HepG2 (cell line): ENCODE data around the gene NEK11. TPM values are rescaled to one million over a fixed set of nuclear protein-coding genes. Genes with fewer than 3 reads are reported as not detected.

Source experiments
- ATAC-seq: fragments of 200-7000 bp; cut with Tn5 transposase; 3 replicates; pipeline ENCODE4 v1.9.1; 2020; ENCODE audit warnings: mild to moderate bottlenecking, moderate library complexity
- BruUV-seq: library from RNA; stranded (reverse); fragments of 400-500 nt; replicated peaks from 2 replicates; lab custom pipeline; 2021; lab: Mats Ljungman, UMichigan
- CTCF ChIA-PET: fragments of 300-600 bp; formaldehyde crosslinking; extraction: SDS; loops from one replicate; lab custom pipeline; 2021; ENCODE audit warnings: low total read pairs, inconsistent platforms, low intra/inter-chr PET ratio; lab: Yijun Ruan, JAX
- POLR2A ChIA-PET: fragments of 350-600 bp; sonication (Branson Sonifier 250); formaldehyde crosslinking; loops from one replicate; lab custom pipeline; 2020; ENCODE audit warnings: antibody characterized with exemption, inconsistent platforms; lab: Yijun Ruan, JAX
- DNase-seq: peaks from one replicate; pipeline ENCODE4 v3.0.0-alpha.2; 2015; ENCODE audit warnings: low spot score
- FAIRE-seq: peaks from 3 replicates; lab custom pipeline; 2011; peaks lifted over from hg19 to GRCh38; lab: Jason Lieb, UNC
- H2AFZ ChIP-seq: one replicate; pipeline ENCODE4 v1.6.1; 2011; ENCODE audit warnings: low read length, inconsistent platforms
- H3K27ac ChIP-seq: fragments of 300-600 bp; 3 replicates; pipeline ENCODE4 v1.8.0; 2011; ENCODE audit warnings: mixed run types, mild to moderate bottlenecking, mixed read lengths, low read length, inconsistent platforms; ENCODE audit not compliant: insufficient read depth; ENCODE audit errors: extremely low read length
- H3K27me3 ChIP-seq, 2 experiments: fragments of 200-600 bp in 1 of 2; 2 replicates in 1 of 2; 3 replicates in 1 of 2; pipeline versions ENCODE4 v1.6.0 to v1.8.0; 2011; ENCODE audit warnings: low read length in 2 of 2, mild to moderate bottlenecking in 2 of 2, moderate library complexity in 2 of 2, inconsistent platforms in 1 of 2; ENCODE audit not compliant: insufficient read depth in 2 of 2, control insufficient read depth in 1 of 2
- H3K36me3 ChIP-seq, 2 experiments: fragments of 200-600 bp in 1 of 2; replicated peaks in 1 of 2; 2 replicates in 1 of 2; 3 replicates in 1 of 2; pipeline versions ENCODE4 v1.5.1 to v1.8.0; 2011; ENCODE audit warnings: low read length in 2 of 2, inconsistent platforms in 1 of 2; ENCODE audit not compliant: insufficient read depth in 2 of 2, control insufficient read depth in 1 of 2
- H3K4me1 ChIP-seq: 2 replicates; pipeline ENCODE4 v1.5.1; 2012; ENCODE audit warnings: low read length, inconsistent platforms; ENCODE audit not compliant: insufficient read depth
- H3K4me2 ChIP-seq: 2 replicates; pipeline ENCODE4 v1.6.0; 2011; ENCODE audit warnings: low read depth, low read length, inconsistent platforms
- H3K4me3 ChIP-seq, 3 experiments: fragments of 200-600 bp in 1 of 3; sonication (generic), shearing (Covaris generic) in 1 of 3; replicated peaks in 1 of 3; 2 replicates each; pipeline ENCODE4 v1.5.1; 2011 to 2016; ENCODE audit warnings: low read length in 3 of 3, inconsistent platforms in 2 of 3, low read depth in 2 of 3, mild to moderate bottlenecking in 2 of 3, control low read depth in 1 of 3, mixed read lengths in 1 of 3; ENCODE audit not compliant: insufficient read depth in 1 of 3
- H3K79me2 ChIP-seq: one replicate; pipeline ENCODE4 v1.6.1; 2011; ENCODE audit warnings: low read length, inconsistent platforms; ENCODE audit not compliant: insufficient read depth
- H3K9ac ChIP-seq: 2 replicates; pipeline ENCODE4 v1.6.0; 2011; ENCODE audit warnings: mild to moderate bottlenecking, low read depth, low read length, inconsistent platforms; ENCODE audit not compliant: insufficient read depth
- H3K9me3 ChIP-seq: 2 replicates; pipeline ENCODE4 v1.5.1; 2012; ENCODE audit warnings: mild to moderate bottlenecking, low read length
- H4K20me1 ChIP-seq: 2 replicates; pipeline ENCODE4 v1.6.0; 2011; ENCODE audit warnings: inconsistent platforms, mild to moderate bottlenecking, low read length, moderate library complexity; ENCODE audit not compliant: insufficient read depth
- ARNT2 ChIP-seq: sonication (generic); formaldehyde crosslinking; IDR thresholded peaks from 2 replicates; pipeline ENCODE4 v1.8.0; 2022; ENCODE audit warnings: mild to moderate bottlenecking, low read depth, missing genetic modification reagents, moderate library complexity
- CCDC6 ChIP-seq: sonication (generic); formaldehyde crosslinking; IDR thresholded peaks from 2 replicates; pipeline ENCODE4 v1.8.1; 2022; ENCODE audit warnings: mild to moderate bottlenecking, missing genetic modification reagents, moderate library complexity
- CREB1 ChIP-seq, 2 experiments: fragments of 450-650 bp in 1 of 2; IDR thresholded peaks; 2 replicates each; pipeline ENCODE4 v1.6.1; 2016 to 2017; ENCODE audit warnings: control low read depth in 1 of 2, mild to moderate bottlenecking in 1 of 2, missing compliant biosample characterization in 1 of 2, missing genetic modification characterization in 1 of 2
- JUNB ChIP-seq: sonication (generic); formaldehyde crosslinking; IDR thresholded peaks from 2 replicates; pipeline ENCODE4 v1.8.0; 2022; ENCODE audit warnings: missing genetic modification reagents, mild to moderate bottlenecking, borderline replicate concordance
- KDM6A ChIP-seq: IDR thresholded peaks from 2 replicates; pipeline ENCODE4 v1.6.1; 2016; ENCODE audit warnings: low read depth
- MTA3 ChIP-seq: sonication (generic); formaldehyde crosslinking; IDR thresholded peaks from 2 replicates; pipeline ENCODE4 v1.4.0; 2020; ENCODE audit warnings: missing genetic modification reagents
- NKX3-1 ChIP-seq: sonication (generic); formaldehyde crosslinking; IDR thresholded peaks from 2 replicates; pipeline ENCODE4 v1.5.0; 2020; ENCODE audit warnings: missing genetic modification reagents
- POLR2AphosphoS2 ChIP-seq: IDR thresholded peaks from 2 replicates; pipeline ENCODE4 v1.6.1; 2011; ENCODE audit warnings: low read depth, low read length, improper control_type of control experiment
- RORA ChIP-seq: sonication (generic); formaldehyde crosslinking; IDR thresholded peaks from 2 replicates; pipeline ENCODE4 v1.5.0; 2020; ENCODE audit warnings: mild to moderate bottlenecking, missing genetic modification reagents, moderate library complexity
- SP140L ChIP-seq: sonication (generic); formaldehyde crosslinking; IDR thresholded peaks from 2 replicates; pipeline ENCODE4 v1.4.0; 2020; ENCODE audit warnings: missing genetic modification reagents, borderline replicate concordance
- SP4 ChIP-seq: sonication (generic); formaldehyde crosslinking; IDR thresholded peaks from 2 replicates; pipeline ENCODE4 v1.8.1; 2023; ENCODE audit warnings: mild to moderate bottlenecking, missing genetic modification reagents
- SUZ12 ChIP-seq: fragments of 150-350 bp; IDR thresholded peaks from 2 replicates; pipeline ENCODE4 v1.6.1; 2014; ENCODE audit warnings: low read depth, low read length
- ZNF3 ChIP-seq: IDR thresholded peaks from 2 replicates; pipeline ENCODE4 v1.7.0; 2017; ENCODE audit warnings: inconsistent platforms
- ZNF879 ChIP-seq: sonication (generic); formaldehyde crosslinking; IDR thresholded peaks from 2 replicates; pipeline ENCODE4 v1.8.1; 2023; ENCODE audit warnings: missing genetic modification reagents
- ZSCAN21 ChIP-seq: sonication (generic); formaldehyde crosslinking; IDR thresholded peaks from 2 replicates; pipeline ENCODE4 v1.8.0; 2022; ENCODE audit warnings: mild to moderate bottlenecking, missing genetic modification reagents, moderate library complexity, borderline replicate concordance
- WGBS: methylation state at CpG from one replicate; pipeline ENCODE4 v1.1.6; 2017; ENCODE audit warnings: low lambda C conversion rate; 5-methylcytosine and 5-hydroxymethylcytosine counted together
- in situ Hi-C: cut with HindIII; loops from 2 replicates; pipeline ENCODE4 v1.10.0; 2017; ENCODE audit warnings: low pct_unique_long_range_greater_than_20kb; ENCODE audit not compliant: extremely low pct_ligation_motif_present
- intact Hi-C: fragments of 100-400 bp; cut with micrococcal nuclease; formaldehyde crosslinking; loops from one replicate; pipeline ENCODE4 v1.10.0; 2022; ENCODE audit not compliant: unreplicated experiment
- polyA plus RNA-seq, 8 experiments: library from polyadenylated mRNA; depleted of rRNA in 3 of 8; stranded (reverse) in 7 of 8; unstranded in 1 of 8; fragments of >200 nt; fragmentation: Illumina TruSeq in 4 of 8; extraction: Trizol in 4 of 8; gene quantifications; 2 replicates each; pipeline versions ENCODE4 v1.2.1 to v1.2.3, GENCODE V29; 2011 to 2016; ENCODE audit warnings: low read depth in 4 of 8, missing spikeins in 1 of 8, mixed read lengths in 1 of 8; ENCODE audit not compliant: insufficient read depth in 1 of 8
- total RNA-seq, 5 experiments: library from RNA; depleted of rRNA; stranded (reverse); fragments of >200 nt; fragmentation: Illumina TruSeq; extraction: Trizol; gene quantifications; 2 replicates each; pipeline ENCODE4 v1.2.3, GENCODE V29; 2016; ENCODE audit warnings: low read depth in 1 of 5
- TF ChIP-seq, protein P1 (sequence below): sonication (generic); formaldehyde crosslinking; IDR thresholded peaks from 2 replicates; pipeline ENCODE4 v1.4.0; 2020; ENCODE audit warnings: missing genetic modification reagents, mild to moderate bottlenecking, borderline replicate concordance
- TF ChIP-seq, protein P2 (sequence below): IDR thresholded peaks from 2 replicates; pipeline ENCODE4 v1.6.1; 2016; ENCODE audit warnings: low read depth, missing genetic modification reagents, missing compliant biosample characterization
- TF ChIP-seq, protein P3 (sequence below): sonication (generic); formaldehyde crosslinking; IDR thresholded peaks from 2 replicates; pipeline ENCODE4 v1.8.0; 2023; ENCODE audit warnings: mild to moderate bottlenecking, missing genetic modification reagents

Gene NEK11
- total and polyA plus RNA-seq, 2 of the 13 experiments (the other 11 are each of a cell fraction or from before 2014, with no cell fraction given) = 0.95 to 2.2 TPM

DNA sequence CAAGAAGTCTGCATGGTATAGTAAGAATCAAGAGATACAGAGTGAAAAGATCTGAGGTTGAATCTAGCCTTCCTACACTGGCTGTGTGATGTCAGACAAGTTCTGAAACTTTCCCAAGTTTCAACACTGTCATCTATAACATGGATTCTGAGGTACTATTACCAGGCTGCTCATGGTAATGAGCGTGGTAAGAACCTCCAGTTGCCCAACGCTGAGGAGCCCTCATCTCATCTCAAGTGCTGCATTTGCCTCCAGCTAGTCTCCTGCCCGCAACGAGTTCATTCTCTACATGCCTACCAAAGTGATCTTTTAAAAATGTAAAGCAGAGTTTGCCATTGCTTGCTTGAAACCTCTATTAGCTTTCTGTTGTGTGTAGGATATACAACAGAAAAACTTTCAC is 168.1 kb downstream of the NEK11 start:
- Histone ChIP-seq H3K27ac (no peak overlapping the region), H2AFZ (no peak overlapping the region), H3K4me1 (no peaks in the 10 kb centered on the region), H3K9me3 (peaks cover under 1% of the 10 kb centered on the region; the same call in 1 of the 2 replicates), H3K27me3 (no peaks in the 10 kb centered on the region), H3K36me3 (no peaks in the 10 kb centered on the region), H3K79me2 (no peaks in the 10 kb centered on the region), H4K20me1 (no peaks in the 10 kb centered on the region), H3K9ac (no peak overlapping the region), H3K4me3 (no peak overlapping the region), H3K4me2 (no peak overlapping the region)
- ChIA-PET POLR2A (no interaction called here), CTCF (no interaction called here)
- FAIRE-seq (no peak), ATAC-seq (no peak), DNase-seq (no peak)
- intact Hi-C loops (no loop called here), in situ Hi-C loops (no loop called here)
- WGBS = 4% methylated on average over 4 of the region's 4 CpGs
- no TSS peak for BruUV-seq
- TF ChIP-seq ZNF879 (CRISPR knock-in tag) (no peak), JUNB (CRISPR knock-in tag) (no peak), MTA3 (no peak), CREB1 (IDR thresholded peaks at IDR 0.05) (no peak), CREB1 (CRISPR knock-in tag; IDR thresholded peaks at IDR 0.05) (no peak), NKX3-1 (no peak), ZNF3 (no peak), SUZ12 (no peak), ARNT2 (no peak), POLR2AphosphoS2 (no peak), SP140L (no peak), SP4 (CRISPR knock-in tag) (no peak), CCDC6 (CRISPR knock-in tag) (no peak), RORA (CRISPR knock-in tag) (no peak), KDM6A (no peak), ZSCAN21 (CRISPR knock-in tag) (no peak)
- TF ChIP-seq, protein P1, sequence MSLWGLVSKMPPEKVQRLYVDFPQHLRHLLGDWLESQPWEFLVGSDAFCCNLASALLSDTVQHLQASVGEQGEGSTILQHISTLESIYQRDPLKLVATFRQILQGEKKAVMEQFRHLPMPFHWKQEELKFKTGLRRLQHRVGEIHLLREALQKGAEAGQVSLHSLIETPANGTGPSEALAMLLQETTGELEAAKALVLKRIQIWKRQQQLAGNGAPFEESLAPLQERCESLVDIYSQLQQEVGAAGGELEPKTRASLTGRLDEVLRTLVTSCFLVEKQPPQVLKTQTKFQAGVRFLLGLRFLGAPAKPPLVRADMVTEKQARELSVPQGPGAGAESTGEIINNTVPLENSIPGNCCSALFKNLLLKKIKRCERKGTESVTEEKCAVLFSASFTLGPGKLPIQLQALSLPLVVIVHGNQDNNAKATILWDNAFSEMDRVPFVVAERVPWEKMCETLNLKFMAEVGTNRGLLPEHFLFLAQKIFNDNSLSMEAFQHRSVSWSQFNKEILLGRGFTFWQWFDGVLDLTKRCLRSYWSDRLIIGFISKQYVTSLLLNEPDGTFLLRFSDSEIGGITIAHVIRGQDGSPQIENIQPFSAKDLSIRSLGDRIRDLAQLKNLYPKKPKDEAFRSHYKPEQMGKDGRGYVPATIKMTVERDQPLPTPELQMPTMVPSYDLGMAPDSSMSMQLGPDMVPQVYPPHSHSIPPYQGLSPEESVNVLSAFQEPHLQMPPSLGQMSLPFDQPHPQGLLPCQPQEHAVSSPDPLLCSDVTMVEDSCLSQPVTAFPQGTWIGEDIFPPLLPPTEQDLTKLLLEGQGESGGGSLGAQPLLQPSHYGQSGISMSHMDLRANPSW = no peak
- TF ChIP-seq, protein P2, sequence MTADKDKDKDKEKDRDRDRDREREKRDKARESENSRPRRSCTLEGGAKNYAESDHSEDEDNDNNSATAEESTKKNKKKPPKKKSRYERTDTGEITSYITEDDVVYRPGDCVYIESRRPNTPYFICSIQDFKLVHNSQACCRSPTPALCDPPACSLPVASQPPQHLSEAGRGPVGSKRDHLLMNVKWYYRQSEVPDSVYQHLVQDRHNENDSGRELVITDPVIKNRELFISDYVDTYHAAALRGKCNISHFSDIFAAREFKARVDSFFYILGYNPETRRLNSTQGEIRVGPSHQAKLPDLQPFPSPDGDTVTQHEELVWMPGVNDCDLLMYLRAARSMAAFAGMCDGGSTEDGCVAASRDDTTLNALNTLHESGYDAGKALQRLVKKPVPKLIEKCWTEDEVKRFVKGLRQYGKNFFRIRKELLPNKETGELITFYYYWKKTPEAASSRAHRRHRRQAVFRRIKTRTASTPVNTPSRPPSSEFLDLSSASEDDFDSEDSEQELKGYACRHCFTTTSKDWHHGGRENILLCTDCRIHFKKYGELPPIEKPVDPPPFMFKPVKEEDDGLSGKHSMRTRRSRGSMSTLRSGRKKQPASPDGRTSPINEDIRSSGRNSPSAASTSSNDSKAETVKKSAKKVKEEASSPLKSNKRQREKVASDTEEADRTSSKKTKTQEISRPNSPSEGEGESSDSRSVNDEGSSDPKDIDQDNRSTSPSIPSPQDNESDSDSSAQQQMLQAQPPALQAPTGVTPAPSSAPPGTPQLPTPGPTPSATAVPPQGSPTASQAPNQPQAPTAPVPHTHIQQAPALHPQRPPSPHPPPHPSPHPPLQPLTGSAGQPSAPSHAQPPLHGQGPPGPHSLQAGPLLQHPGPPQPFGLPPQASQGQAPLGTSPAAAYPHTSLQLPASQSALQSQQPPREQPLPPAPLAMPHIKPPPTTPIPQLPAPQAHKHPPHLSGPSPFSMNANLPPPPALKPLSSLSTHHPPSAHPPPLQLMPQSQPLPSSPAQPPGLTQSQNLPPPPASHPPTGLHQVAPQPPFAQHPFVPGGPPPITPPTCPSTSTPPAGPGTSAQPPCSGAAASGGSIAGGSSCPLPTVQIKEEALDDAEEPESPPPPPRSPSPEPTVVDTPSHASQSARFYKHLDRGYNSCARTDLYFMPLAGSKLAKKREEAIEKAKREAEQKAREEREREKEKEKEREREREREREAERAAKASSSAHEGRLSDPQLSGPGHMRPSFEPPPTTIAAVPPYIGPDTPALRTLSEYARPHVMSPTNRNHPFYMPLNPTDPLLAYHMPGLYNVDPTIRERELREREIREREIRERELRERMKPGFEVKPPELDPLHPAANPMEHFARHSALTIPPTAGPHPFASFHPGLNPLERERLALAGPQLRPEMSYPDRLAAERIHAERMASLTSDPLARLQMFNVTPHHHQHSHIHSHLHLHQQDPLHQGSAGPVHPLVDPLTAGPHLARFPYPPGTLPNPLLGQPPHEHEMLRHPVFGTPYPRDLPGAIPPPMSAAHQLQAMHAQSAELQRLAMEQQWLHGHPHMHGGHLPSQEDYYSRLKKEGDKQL = no peak
- TF ChIP-seq, protein P3, sequence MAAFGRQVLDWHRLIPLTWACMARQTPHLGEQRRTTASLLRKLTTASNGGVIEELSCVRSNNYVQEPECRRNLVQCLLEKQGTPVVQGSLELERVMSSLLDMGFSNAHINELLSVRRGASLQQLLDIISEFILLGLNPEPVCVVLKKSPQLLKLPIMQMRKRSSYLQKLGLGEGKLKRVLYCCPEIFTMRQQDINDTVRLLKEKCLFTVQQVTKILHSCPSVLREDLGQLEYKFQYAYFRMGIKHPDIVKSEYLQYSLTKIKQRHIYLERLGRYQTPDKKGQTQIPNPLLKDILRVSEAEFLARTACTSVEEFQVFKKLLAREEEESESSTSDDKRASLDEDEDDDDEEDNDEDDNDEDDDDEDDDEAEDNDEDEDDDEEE (CRISPR knock-in tag) = no peak
